ENCODE data around the gene CHMP4B.
"Not testable (repeated sequence)": the region's sequence is repeated elsewhere in the genome, so short reads cannot be mapped to it uniquely, and the experiment has no call there.

CHMP4B gene

DNA sequence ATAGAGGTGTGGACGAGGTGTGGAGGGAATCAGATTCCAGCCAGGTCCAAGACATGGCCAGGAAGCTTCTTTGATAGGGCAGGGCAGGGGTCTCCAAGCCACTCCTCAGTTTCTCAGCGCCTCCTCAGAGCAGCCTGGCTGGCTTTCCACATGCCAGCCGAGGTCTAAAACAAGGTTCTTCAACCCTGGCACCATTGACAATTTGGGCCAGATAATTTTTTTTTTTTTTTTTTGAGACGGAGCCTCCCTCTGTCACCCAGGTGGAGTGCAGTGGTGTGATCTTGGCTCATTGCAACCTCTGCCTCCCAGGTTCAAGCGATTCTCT lies 21.3 kb upstream of the CHMP4B start:
- DNase-seq (ENCODE audit: low read depth in 2 of 2) = no peak

GRCh38 chr20:33790566-33790965 lies 20.6 kb upstream of the CHMP4B start:
- DNase-seq (ENCODE audit: low read depth in 2 of 2) = no peak

DNA sequence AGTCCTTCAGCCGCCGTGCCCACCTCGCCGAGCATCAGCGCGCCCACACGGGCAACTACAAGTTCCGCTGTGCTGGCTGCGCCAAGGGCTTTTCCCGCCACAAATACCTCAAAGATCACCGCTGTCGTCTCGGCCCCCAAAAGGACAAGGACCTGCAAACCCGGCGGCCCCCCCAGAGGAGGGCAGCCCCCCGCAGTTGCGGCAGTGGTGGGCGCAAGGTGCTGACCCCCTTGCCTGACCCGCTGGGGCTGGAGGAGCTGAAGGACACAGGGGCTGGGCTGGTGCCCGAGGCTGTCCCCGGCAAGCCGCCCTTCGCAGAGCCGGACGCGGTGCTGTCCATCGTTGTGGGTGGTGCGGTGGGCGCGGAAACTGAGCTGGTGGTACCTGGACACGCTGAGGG lies 20.1 kb upstream of the CHMP4B start:
- DNase-seq (ENCODE audit: low read depth in 2 of 2) = no peak

- DNase-seq (ENCODE audit: low read depth in 2 of 2) = no peak
These were observed 19.6 kb upstream of the CHMP4B start for GRCh38 chr20:33791540-33791939.

- peak in 1 of 2 donors; percentile 42 for DNase-seq (ENCODE audit: low read depth in 2 of 2)
These were observed 19.1 kb upstream of the CHMP4B start for GRCh38 chr20:33791959-33792597.

DNA sequence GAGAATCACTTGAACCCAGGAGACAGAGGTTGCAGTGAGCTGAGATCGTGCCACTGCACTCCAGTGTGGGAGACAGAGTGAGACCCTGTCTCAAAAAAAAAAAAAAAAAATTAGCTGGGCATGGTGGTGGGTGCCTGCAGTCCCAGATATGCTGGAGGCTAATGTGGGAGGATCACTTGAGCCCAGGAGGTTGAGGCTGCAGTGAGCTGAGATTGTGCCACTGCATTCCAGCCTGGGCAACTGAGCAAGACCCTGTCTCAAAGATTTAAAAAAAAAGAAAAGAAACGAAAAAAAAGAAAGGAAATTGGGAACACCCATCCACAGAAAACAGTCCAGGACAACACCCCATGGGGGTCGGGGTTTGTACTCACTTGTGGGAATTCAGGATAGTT lies 18.6 kb upstream of the CHMP4B start:
- DNase-seq (ENCODE audit: low read depth in 2 of 2) = not testable (repeated sequence)

DNA sequence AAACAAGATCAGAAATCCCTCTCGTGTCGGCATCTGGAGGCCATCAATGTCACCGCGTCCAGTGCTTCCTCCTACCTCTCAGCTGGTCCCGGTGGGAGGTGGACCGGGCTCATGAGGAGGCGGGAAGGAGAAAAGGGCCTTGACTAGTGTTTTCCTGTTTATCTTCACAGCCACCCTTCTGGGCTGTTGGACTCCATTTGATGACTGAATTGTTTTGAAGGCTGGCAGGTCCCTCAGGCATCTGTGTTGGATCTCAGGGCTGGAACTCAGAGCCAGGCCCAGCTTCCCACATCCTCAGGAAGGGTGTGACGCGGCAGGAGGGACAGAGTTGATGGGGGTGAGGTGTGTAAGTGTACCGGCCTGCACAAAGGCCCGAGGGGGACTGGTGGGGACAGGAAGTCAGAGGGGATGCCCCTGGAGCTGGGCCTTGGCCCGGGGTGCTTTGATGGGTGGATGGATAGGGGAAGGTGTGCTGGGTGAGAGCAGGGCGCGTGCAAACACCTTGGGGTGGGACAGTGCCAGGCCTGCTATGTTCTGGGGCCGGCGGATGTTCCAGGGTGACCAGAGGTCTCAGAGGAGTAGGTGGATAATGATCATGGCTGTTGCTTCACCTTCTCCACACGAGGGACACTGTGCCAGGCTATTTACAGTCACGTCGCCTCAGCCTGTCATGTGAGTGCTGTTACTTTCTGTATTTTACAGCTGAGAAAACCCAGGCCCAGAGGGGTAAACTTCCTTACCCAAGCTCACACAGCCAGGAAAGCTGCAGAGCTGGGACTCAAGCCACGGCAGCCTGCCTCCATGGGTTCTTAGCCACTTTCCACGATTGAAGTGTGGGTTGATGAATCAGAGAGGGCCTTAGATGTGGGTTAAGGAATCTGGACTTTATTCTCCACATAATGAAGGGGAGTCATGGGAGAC lies 17.9 kb upstream of the CHMP4B start:
- no peak for DNase-seq (ENCODE audit: low read depth in 2 of 2)

DNA sequence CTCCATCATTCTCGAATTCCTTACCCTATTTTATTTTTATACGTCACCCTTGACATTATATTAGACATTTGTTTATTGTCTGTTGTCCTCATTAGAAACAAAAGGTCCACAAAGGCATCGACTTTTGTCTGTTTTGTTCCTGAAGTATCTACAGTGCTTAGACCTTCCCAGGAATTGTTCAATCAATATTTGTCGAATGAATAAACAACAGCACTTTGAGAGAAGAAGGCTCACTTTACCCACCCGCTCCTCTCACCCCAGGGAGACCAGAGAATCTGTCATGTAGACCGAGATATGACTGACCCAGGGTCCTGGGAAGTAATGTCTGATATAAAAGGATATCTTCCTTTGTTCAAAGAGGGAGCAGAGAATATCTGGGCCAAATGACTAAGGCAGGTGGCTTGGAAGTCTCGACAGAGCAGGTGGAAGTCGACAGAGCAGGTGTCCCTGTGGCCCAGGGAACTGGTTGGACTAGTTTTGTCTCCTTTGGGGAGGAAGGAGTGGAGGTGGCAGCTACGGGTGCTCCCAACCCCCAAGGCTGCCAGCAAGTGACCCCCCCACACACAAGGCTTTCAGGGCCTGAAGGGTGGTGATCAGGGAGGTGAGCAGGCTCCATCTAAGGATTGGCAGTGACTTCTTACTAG lies 14.8 kb upstream of the CHMP4B start:
- DNase-seq (ENCODE audit: low read depth in 2 of 2) = no peak

DNA sequence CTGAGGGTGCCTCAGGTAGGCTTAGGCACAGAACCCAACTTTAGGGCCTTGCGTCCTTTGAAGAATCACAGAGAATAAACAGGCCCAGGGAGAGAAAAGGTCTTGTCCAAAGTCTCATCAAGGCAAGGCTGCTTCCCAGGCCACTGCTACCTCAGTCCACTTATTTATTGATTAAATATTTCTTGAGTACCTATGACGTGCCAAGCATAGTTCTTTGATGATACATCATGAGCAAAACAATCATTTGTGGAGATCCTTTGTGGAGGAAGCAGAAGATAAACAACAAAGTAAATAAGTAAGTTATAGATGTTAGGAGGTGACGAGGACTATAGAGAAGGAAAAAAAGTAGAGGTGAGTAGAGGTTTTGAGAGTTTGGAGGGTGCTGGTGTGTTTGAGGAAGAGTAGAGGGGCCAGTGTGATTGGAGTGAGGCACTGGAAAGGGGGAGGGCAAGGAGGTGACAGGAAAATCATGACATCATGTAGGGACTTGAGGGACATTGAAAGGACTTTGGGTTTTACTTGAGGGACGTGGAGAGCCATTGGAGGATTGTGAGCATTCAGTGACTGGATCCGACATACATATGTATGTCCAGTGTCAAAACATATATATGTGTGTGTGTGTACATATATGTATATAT lies 14.1 kb upstream of the CHMP4B start:
- no peak for DNase-seq (ENCODE audit: low read depth in 2 of 2)

DNA sequence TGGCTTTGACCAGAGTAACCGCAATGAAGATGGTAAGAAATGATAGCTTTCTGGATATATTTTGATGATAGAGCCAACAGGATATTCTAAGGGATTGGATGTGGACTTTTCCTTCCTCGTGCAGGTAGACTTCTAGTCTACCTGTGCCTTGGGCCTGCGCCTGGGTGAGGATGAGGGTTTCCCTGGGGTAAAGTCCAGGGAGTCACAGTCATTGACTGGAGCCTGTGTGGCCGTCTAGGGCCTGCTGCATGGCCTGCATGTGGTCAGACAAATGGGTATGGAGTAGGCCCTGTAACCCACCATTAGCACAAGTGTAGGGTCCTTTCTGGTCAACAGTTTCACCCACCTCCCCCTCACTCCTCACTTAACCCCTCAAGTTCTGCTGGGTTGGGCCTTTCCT lies 12.7 kb upstream of the CHMP4B start:
- DNase-seq (ENCODE audit: low read depth in 2 of 2) = no peak

DNA sequence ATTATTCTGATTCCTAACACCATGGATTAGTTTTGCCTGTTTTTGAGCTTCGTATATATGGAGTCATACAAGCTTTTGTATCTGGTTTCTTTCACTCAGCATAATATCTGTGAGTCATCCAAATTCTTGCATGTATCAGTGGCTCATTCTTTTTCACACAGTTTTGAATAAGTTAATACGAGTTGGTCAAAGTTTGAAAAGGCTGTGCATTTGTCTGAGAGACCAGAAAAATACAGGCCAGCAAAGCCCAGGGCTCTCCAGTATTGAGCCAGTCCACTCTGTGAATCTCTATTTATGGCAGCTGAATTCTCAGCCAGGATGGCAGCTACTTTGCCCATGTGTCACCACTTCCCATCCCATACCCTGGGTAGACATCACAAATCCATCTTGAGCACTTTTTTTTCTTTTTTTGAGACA lies 7.2 kb upstream of the CHMP4B start:
- DNase-seq (ENCODE audit: low read depth in 2 of 2) = no peak

- no peak for DNase-seq (ENCODE audit: low read depth in 2 of 2)
These were observed 2.8 kb upstream of the CHMP4B start for GRCh38 chr20:33808388-33808787.

DNA sequence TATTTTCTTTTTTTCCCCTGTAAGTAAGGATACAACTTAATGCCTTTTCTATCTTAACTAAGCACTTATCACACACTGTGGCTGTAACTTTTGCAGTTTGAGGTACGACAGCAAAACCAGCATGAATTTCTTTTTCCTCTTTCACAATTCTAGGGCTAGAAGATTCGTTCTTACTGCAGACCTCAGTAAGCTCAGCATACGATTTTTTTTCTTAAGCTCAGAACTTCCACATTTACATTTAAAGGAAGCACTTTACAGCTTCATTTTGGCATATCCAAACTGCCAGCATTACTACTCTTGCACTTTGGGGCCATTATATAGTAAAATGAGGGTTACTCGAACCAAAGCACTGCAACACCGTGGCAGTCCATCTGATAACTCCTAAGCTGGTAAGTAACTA lies 889 bp upstream of the CHMP4B start:
- DNase-seq (ENCODE audit: low read depth in 2 of 2) = no peak

GRCh38 chr20:33811776-33812151 lies 616 bp downstream of the CHMP4B start:
- no peak for DNase-seq (ENCODE audit: low read depth in 2 of 2)

- peak in 1 of 2 donors; percentile 29 for DNase-seq (ENCODE audit: low read depth in 2 of 2)
These were observed 1.2 kb downstream of the CHMP4B start for GRCh38 chr20:33812152-33812849.

DNA sequence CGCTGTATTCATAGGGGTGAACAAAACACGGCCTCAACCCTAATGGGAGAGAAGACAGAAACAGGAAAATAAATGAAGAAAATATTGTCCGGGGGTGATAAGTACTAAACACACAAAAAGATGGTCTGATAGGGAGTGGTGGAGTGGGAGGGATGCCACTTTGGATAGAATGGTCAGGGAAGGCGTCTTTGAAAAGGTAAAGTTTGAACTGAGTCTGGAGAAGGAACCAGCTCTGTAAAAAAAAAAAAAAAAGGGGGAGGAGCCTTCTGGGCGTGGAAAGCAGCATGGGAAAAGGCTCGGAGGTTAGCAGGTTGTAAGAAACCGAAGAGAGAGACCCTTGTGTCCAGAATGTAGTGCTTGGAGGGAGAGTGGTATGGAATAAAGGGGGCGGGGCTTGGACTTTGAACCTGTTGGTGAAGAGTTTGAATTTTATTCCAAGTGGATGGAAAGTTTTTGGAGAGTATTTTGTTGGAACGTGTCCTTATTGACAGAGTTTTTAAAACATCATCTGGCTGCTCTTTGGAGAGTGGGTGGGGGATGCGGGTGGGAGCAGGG lies 1.8 kb downstream of the CHMP4B start:
- DNase-seq (ENCODE audit: low read depth in 2 of 2) = no peak

DNA sequence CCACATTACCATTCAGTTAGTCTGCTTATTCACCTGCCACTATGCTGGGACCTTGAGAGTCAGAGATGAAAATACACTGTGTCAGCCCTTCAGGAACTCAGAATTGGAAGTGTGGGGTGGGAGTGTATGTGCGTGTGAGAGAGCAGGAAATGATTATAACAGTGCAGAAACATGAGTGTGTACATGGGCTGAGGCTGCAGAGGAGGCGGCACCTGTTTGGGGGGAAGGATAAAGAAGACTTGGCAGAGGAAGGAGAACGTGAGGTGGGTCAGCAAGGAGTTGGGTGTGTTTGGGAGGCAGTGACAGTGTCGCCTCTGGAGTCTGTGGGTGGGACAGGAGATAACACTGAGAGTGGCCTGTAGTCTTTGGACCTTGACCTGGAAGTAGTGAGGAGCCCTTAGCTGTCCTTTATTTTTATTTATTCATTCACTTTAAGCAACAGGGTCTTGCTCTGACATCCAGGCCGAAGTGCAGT lies 3.1 kb downstream of the CHMP4B start:
- DNase-seq (ENCODE audit: low read depth in 2 of 2) = no peak

GRCh38 chr20:33815671-33816070 lies 4.5 kb downstream of the CHMP4B start:
- DNase-seq (ENCODE audit: low read depth in 2 of 2) = no peak

DNA sequence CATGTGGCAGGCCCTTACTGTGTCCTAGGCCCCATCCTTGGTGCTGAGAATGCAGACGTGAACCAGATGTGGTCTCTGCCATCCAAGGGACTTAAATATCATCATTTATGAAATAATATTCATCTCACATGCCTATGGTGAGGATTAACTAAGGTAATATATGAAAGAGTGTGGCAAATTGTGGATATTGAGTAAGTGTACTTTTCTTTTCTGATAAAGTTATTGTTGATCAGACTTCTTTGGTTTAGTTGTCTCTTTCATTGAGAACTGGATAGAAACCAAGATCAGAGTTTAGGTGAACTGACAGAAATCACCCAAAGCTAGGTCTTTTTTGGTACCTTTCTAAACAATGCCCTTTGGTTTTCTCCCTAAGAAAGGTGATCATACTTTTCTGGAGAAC lies 5.0 kb downstream of the CHMP4B start:
- DNase-seq (ENCODE audit: low read depth in 2 of 2) = no peak

DNA sequence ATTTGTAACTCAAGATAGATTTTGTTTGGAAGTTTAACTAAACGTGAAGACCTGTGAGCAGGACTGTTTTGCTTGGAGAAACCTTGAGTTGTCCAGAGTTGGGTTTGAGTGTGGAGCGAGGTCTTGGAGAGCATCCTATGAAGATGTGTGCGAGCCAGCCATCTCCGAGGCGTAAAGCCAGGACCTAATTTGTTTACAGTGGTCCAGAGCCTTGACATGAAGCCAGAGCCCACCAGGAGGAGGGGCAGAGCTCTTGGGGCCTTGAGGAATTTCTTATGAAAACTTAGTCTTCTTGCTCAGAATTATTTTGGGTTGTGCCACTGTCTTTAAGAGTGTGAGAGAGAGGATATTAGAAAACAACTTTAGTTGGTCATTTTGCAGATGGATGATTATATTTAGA lies 6.3 kb downstream of the CHMP4B start:
- DNase-seq (ENCODE audit: low read depth in 2 of 2) = no peak

GRCh38 chr20:33819456-33819855 lies 8.3 kb downstream of the CHMP4B start:
- no peak for DNase-seq (ENCODE audit: low read depth in 2 of 2)

All from stimulated activated CD4-positive, alpha-beta T cell treated with anti-CD3 and anti-CD28 coated beads, Interleukin-15, amount 100 ng/mL, for 48 hours (primary cell).